Ascending aorta (tissue), 2 donors: ENCODE data around the gene BCR. TPM values are rescaled to one million over a fixed set of nuclear protein-coding genes. Genes with fewer than 3 reads are reported as not detected.

ENCODE experiments used
- DNase-seq, 2 donors: peaks; one replicate each; pipeline ENCODE4 v3.0.0-alpha.2; 2019; ENCODE audit warnings: low spot score in 2 of 2
- H3K27ac ChIP-seq, 2 donors: fragments of 200-600 bp; sonication (generic); one replicate each; pipeline ENCODE4 v1.5.1; 2016 to 2017; ENCODE audit warnings: mild to moderate bottlenecking in 1 of 2
- H3K27me3 ChIP-seq: fragments of 200-600 bp; sonication (generic); one replicate; pipeline ENCODE4 v1.5.1; 2017
- H3K36me3 ChIP-seq, 2 donors: fragments of 200-600 bp; sonication (generic); one replicate each; pipeline ENCODE4 v1.5.1; 2016
- H3K4me1 ChIP-seq, 2 donors: fragments of 200-600 bp; sonication (generic); one replicate each; pipeline ENCODE4 v1.5.1; 2016 to 2017; ENCODE audit warnings: mild to moderate bottlenecking in 1 of 2
- H3K4me3 ChIP-seq, 2 donors: fragments of 200-600 bp; sonication (generic); one replicate each; pipeline ENCODE4 v1.5.1; 2016 to 2017; ENCODE audit warnings: mild to moderate bottlenecking in 1 of 2
- H3K9me3 ChIP-seq, 2 donors: fragments of 200-600 bp; sonication (generic); one replicate each; pipeline ENCODE4 v1.5.1; 2016
- CTCF ChIP-seq, 3 experiments: fragments of 200-600 bp in 2 of 3; fragments of 450-650 bp in 1 of 3; sonication (generic) in 2 of 3; IDR thresholded peaks; one replicate each; pipeline ENCODE4 v1.5.1; 2016 to 2019; ENCODE audit warnings: antibody characterized with exemption in 3 of 3, mild to moderate bottlenecking in 1 of 3, moderate library complexity in 1 of 3
- intact Hi-C: fragments of 100-400 bp; cut with DNase I; formaldehyde crosslinking; loops from one replicate; pipeline ENCODE4 v1.15.1; 2023
- total RNA-seq: library from RNA; depleted of rRNA; stranded (reverse); fragments of >200 nt; gene quantifications from one replicate; pipeline ENCODE4 v1.1.0, GENCODE V29; 2016

BCR gene
- total RNA-seq, 1 donor from 2014 or later: 216 TPM

GRCh38 chr22:23236026-23236425, 55.7 kb downstream of the BCR start:
- Histone ChIP-seq H3K4me3 (no peak overlapping the region), H3K27ac (peak overlapping the region; percentile 49 to 60), H3K4me1 (peaks cover 19 to 60% of the 10 kb centered on the region in 2 donors), H3K36me3 (no peaks in the 10 kb centered on the region), H3K27me3 (no peaks in the 10 kb centered on the region), H3K9me3 (no peaks in the 10 kb centered on the region)
- DNase-seq: no peak
- intact Hi-C loops: no loop called here
- no peak for TF ChIP-seq CTCF (IDR thresholded peaks at IDR 0.05)

- intact Hi-C loops: no loop called here
These were observed 56.3 kb downstream of the BCR start for GRCh38 chr22:23236440-23237184.

GRCh38 chr22:23237201-23237798, 57.0 kb downstream of the BCR start:
- Histone ChIP-seq H3K4me1 (peaks cover 19 to 47% of the 10 kb centered on the region in 2 donors), H3K9me3 (no peaks in the 10 kb centered on the region), H3K36me3 (no peaks in the 10 kb centered on the region), H3K27ac (peak overlapping the region; percentile 49 to 60), H3K4me3 (peak overlapping the region in 1 of 2 donors; percentile 15), H3K27me3 (no peaks in the 10 kb centered on the region)
- no peak for TF ChIP-seq CTCF (IDR thresholded peaks at IDR 0.05)
- DNase-seq: no peak
- intact Hi-C loops: no loop called here

More at GRCh38 chr22:23236440-23237184, 56.3 kb downstream of the BCR start:
- H3K27ac ChIP-seq: peak overlapping the region; percentile 49 to 60
- peak overlapping the region in 1 of 2 donors; percentile 15 for H3K4me3 ChIP-seq
- DNase-seq: no peak
- H3K36me3 ChIP-seq: no peaks in the 10 kb centered on the region
- no peaks in the 10 kb centered on the region for H3K27me3 ChIP-seq
- no peaks in the 10 kb centered on the region for H3K9me3 ChIP-seq
- H3K4me1 ChIP-seq: peaks cover 19 to 54% of the 10 kb centered on the region in 2 donors
- no peak for TF ChIP-seq CTCF (IDR thresholded peaks at IDR 0.05)

GRCh38 chr22:23237841-23238240, 57.5 kb downstream of the BCR start:
- H3K27me3 ChIP-seq: no peaks in the 10 kb centered on the region
- H3K9me3 ChIP-seq: no peaks in the 10 kb centered on the region
- peak overlapping the region in 1 of 2 donors; percentile 15 for H3K4me3 ChIP-seq
- DNase-seq: no peak
- H3K4me1 ChIP-seq: peaks cover 19 to 45% of the 10 kb centered on the region in 2 donors
- no peaks in the 10 kb centered on the region for H3K36me3 ChIP-seq
- H3K27ac ChIP-seq: peak overlapping the region; percentile 49 to 60
- no peak for TF ChIP-seq CTCF (IDR thresholded peaks at IDR 0.05)
- intact Hi-C loops: no loop called here

GRCh38 chr22:23238707-23239106, 58.4 kb downstream of the BCR start:
- Histone ChIP-seq H3K27me3 (no peaks in the 10 kb centered on the region), H3K9me3 (no peaks in the 10 kb centered on the region)
- intact Hi-C loops: no loop called here

More at GRCh38 chr22:23238707-23239106, 58.4 kb downstream of the BCR start:
- Histone ChIP-seq H3K36me3 (no peaks in the 10 kb centered on the region), H3K4me1 (peaks cover 19 to 43% of the 10 kb centered on the region in 2 donors), H3K27ac (peak overlapping the region in 1 of 2 donors; percentile 32), H3K4me3 (no peak overlapping the region)
- TF ChIP-seq CTCF (IDR thresholded peaks at IDR 0.05): no peak
- no peak for DNase-seq
